GM21529 (cell line): ENCODE data around the gene BCDIN3D.
"Not testable (repeated sequence)": the region's sequence is repeated elsewhere in the genome, so short reads cannot be mapped to it uniquely, and the experiment has no call there.

Source experiments
- ATAC-seq: cut with Tn5 transposase; IDR thresholded peaks from one replicate; pipeline ENCODE4 v1.9.1; 2021; ENCODE audit not compliant: unreplicated experiment

Gene BCDIN3D

GRCh38 chr12:49863946-49864797, 21.3 kb upstream of the BCDIN3D start:
- no peak for ATAC-seq

- not testable (repeated sequence) for ATAC-seq
Observed at GRCh38 chr12:49860921-49861320, 18.0 kb upstream of the BCDIN3D start.

- not testable (repeated sequence) for ATAC-seq
Observed at GRCh38 chr12:49855890-49856289, 13.0 kb upstream of the BCDIN3D start.

- ATAC-seq, result no peak
Observed at GRCh38 chr12:49854976-49855375, 12.1 kb upstream of the BCDIN3D start.

- ATAC-seq, result no peak
Observed at GRCh38 chr12:49853671-49854070, 10.8 kb upstream of the BCDIN3D start.

- no peak for ATAC-seq
Observed at GRCh38 chr12:49847161-49847560, 4.3 kb upstream of the BCDIN3D start.

- no peak for ATAC-seq
Observed at GRCh38 chr12:49846032-49846431, 3.1 kb upstream of the BCDIN3D start.

- ATAC-seq, result no peak
Observed at GRCh38 chr12:49843876-49844437, 1.1 kb upstream of the BCDIN3D start.

GRCh38 chr12:49843411-49843810, 505 bp upstream of the BCDIN3D start:
- ATAC-seq, result no peak

GRCh38 chr12:49838973-49839633, 3.8 kb downstream of the BCDIN3D start:
- ATAC-seq, result no peak

- ATAC-seq, result no peak
Observed at GRCh38 chr12:49832836-49833421, 10.0 kb downstream of the BCDIN3D start.

GRCh38 chr12:49831717-49832116, 11.2 kb downstream of the BCDIN3D start:
- ATAC-seq, result no peak

GRCh38 chr12:49828133-49829091, 14.5 kb downstream of the BCDIN3D start, which contains the start of gene NCKAP5L:
NCKAP5L (minus strand) TSS chr12:49828413; CDS start chr12:49804044, 24,369 bp downstream.
- ATAC-seq, result peak; percentile 86

GRCh38 chr12:49827401-49828099, 15.4 kb downstream of the BCDIN3D start:
- ATAC-seq, result peak; percentile 19

GRCh38 chr12:49827051-49827400, 15.9 kb downstream of the BCDIN3D start:
- no peak for ATAC-seq

GRCh38 chr12:49825971-49826421, 16.9 kb downstream of the BCDIN3D start:
- no peak for ATAC-seq

GRCh38 chr12:49825360-49825970, 17.4 kb downstream of the BCDIN3D start:
- ATAC-seq, result no peak

GRCh38 chr12:49824895-49825294, 18.0 kb downstream of the BCDIN3D start:
- no peak for ATAC-seq

- ATAC-seq, result no peak
Observed at GRCh38 chr12:49824416-49824815, 18.5 kb downstream of the BCDIN3D start.
